Spleen (tissue), 7 donors: Measurements from ENCODE around the gene XIRP2.

Experiments
- POLR2A ChIP-seq, 3 donors: fragments of 450-650 bp; IDR thresholded peaks; one replicate each; pipeline ENCODE4 v1.5.1; 2017; ENCODE audit warnings: antibody characterized with exemption in 3 of 3, mild to moderate bottlenecking in 1 of 3
- POLR2AphosphoS5 ChIP-seq, 3 donors: sonication (generic); formaldehyde crosslinking; IDR thresholded peaks; one replicate each; pipeline ENCODE4 v1.5.1; 2017; ENCODE audit warnings: antibody characterized with exemption in 3 of 3
- TF ChIP-seq, protein P1 (sequence below), 11 experiments: fragments of 200-600 bp in 7 of 11; fragments of 450-650 bp in 4 of 11; sonication (generic) in 4 of 11; IDR thresholded peaks in 8 of 11; conservative IDR thresholded peaks in 3 of 11; 1 replicate in 7 of 11; 2 replicates in 4 of 11; pipeline versions ENCODE4 v1.4.0 to v1.8.0; 2016 to 2021; ENCODE audit warnings: antibody characterized with exemption in 11 of 11, inconsistent platforms in 4 of 11, mild to moderate bottlenecking in 1 of 11
- donor health status: DM: no; HTN: no; CAD: no; lungs with moderate emphysema.
- donor health status: DM: no; HTN: no; CAD: no.
- donor health status: DM: no; HTN: no; CAD: no.

DNA sequence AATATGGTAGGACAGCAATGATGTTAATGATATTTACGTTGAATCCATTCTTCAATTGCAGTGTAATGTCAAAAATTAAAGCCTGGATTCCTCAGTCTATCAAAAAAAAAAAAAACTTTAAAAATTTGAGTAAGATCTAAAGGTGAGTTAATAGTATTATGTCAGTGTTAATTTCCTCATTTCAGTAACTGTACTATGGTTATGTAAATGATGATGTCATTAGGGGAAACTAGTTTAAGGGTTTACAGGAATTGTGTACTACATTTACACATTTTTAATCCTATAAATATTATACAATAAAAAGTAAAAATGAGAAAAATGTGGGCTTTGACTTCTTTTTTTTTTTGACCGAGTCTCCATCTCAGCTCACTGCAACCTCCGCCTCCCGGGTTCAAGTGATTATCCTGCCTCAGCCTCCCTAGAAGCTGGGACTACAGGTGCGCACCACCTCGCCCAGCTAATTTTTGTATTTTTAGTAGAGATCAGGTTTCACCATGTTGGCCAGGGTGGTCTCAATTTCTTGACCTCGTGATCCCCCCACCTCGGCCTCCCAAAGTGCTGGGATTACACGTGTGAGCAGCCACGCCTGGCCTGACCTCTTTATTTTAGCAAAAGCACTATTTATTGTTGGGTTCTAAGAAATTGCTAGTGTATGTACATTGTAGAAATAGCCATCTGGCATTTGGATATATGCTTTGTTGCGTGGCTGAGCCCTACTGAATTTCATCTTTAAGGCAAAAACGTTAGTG lies 106.5 kb downstream of the XIRP2 start:
- TF ChIP-seq POLR2AphosphoS5 (IDR thresholded peaks at IDR 0.05) (no peak), POLR2A (IDR thresholded peaks at IDR 0.05) (no peak)
- TF ChIP-seq, protein P1, sequence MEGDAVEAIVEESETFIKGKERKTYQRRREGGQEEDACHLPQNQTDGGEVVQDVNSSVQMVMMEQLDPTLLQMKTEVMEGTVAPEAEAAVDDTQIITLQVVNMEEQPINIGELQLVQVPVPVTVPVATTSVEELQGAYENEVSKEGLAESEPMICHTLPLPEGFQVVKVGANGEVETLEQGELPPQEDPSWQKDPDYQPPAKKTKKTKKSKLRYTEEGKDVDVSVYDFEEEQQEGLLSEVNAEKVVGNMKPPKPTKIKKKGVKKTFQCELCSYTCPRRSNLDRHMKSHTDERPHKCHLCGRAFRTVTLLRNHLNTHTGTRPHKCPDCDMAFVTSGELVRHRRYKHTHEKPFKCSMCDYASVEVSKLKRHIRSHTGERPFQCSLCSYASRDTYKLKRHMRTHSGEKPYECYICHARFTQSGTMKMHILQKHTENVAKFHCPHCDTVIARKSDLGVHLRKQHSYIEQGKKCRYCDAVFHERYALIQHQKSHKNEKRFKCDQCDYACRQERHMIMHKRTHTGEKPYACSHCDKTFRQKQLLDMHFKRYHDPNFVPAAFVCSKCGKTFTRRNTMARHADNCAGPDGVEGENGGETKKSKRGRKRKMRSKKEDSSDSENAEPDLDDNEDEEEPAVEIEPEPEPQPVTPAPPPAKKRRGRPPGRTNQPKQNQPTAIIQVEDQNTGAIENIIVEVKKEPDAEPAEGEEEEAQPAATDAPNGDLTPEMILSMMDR (IDR thresholded peaks at IDR 0.05 in 8 of 11, conservative IDR thresholded peaks at IDR 0.05 in 3 of 11) = no peak
